ENCODE data around the gene GLS2.
A peak's percentile ranks its signal among the peaks of the same experiment; 100 is the strongest.
"Not testable (repeated sequence)": the region's sequence is repeated elsewhere in the genome, so short reads cannot be mapped to it uniquely, and the experiment has no call there.

GLS2 gene

DNA sequence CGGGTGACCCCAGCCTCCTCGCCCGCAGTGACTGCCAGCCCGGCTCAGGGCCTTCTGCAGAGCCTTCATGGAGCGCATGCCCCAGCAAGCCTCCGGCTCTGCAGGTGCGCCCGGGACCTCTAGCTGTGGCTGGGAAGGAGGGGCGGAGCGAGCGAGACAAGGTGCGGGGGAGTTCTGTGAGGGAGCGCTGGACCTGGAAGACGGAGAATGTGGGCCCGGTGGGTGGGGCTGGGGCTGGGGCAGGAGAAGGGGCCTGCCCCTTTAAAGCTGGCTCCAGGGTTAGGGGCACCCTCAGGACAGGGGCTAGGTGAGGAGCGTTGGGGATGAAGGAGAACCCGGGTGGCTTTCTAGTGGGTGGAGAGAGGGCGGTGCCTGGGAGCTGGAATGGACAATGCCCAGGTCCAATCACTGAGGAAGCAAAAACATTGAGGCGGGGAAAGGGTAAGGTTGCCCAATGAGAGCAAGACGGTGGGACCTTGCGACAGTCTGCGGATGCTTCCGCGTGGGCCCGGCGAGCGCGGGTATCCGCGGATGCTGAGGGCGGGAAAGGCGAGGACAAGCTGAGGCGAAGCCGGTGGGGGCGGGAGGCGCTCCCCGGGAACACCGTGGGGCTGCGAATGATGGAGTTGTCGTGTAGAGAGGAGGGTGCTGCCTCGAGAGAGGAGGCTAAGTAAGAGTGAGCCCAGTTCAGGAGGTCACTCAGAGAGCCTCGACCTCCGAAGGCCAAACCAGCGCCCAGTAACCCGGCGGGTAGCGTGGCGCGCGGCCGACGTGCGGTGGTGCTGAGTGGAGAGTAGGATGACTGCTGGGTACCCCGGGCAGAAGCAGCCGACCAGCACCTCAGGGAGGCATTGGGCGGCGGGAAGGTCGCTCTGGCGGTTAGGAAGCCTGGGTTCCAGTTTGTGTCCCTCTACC, at the start of gene GLS2:
GLS2 (minus strand) TSS at position 121 of the 915 bp plus-strand sequence; CDS start at position 78, 43 bp downstream.
- peak; percentile 80 to 83 for DNase-seq

DNA sequence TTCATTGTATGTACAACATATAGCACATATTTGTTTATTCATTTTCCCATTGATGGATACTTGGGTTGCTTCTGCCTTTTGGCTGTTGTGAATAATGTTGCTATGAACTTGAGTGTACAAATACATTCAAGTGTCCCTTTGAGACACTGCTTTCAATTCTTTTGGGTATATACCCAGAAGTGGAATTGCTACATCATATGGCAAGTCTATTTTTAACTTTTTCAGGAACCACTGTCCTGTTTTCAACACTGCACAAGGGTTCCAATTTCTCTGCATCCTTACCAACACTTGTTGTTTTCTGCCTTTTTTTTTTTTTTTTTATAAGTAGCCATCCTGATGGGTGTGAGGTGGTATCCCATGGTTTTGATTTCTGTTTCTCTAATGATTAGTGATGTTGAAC, 49.6 kb upstream of the GLS2 start:
- no peak for DNase-seq

DNA sequence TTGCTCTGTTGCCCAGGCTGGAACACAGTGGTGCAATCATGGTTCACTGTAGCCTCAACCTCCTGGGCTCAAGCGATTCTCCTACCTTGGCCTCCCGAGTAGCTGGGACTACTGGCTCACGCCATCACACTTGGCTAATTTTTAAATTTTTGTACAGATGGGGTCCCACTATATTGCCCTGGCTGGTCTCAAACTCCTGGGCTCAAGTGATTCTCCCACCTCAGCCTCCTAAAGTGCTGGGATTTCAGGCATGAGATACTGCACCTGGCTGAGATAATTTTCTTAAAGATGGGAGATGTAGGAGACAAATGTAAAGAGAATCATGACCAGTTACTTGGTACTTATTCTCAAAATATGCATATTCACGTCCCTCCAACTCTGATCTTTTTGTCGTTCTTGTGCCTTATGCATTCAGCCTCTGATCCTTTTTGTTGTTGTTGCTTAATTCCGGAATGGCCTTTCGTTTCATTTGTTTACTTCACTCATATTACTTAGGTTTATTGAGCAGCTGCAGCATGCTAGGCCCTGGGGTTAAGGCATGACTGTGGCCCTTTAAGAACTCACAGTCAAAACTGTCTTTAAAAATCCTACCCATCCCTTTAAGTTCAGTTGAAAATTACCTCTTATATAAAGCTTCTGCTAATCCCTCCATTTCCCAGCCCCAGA, 42.6 kb upstream of the GLS2 start:
- DNase-seq: no peak

DNA sequence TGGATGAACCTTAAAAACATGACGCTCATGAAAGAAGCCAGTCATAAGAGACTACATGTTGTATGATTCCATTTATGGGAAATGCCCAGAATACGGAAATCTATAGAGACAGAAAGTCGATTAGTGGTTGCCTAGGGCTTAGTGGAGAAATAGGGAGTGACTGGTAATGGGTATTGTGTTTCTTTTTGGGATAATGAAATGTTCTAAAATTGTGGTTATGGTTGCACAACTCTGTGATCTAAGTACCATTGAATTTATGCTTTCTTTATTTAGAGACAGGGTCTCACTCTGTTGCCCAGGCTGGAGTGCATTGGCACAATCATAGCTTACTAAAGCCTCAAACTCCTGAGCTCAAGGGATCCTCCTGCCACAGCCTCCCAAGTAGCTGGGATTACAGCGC, 41.7 kb upstream of the GLS2 start:
- no peak for DNase-seq

DNA sequence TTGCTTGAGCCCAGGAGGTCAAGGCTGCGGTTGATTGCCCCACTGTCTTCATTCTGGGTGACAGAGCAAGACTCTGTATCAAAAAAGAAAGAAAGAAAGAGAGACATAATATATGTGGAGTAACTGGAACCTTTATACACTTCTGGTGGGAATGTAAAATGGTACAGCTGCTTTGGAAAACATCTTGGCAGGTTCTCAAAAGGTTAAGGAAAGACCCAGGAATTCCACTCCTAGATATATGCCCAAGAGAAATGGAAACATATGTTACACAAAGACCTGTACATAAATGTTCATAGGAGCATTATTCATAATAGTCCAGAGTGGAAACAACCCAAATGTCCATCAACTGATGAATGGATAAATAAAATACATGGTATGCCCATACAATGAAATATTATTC, 40.9 kb upstream of the GLS2 start:
- DNase-seq: no peak

DNA sequence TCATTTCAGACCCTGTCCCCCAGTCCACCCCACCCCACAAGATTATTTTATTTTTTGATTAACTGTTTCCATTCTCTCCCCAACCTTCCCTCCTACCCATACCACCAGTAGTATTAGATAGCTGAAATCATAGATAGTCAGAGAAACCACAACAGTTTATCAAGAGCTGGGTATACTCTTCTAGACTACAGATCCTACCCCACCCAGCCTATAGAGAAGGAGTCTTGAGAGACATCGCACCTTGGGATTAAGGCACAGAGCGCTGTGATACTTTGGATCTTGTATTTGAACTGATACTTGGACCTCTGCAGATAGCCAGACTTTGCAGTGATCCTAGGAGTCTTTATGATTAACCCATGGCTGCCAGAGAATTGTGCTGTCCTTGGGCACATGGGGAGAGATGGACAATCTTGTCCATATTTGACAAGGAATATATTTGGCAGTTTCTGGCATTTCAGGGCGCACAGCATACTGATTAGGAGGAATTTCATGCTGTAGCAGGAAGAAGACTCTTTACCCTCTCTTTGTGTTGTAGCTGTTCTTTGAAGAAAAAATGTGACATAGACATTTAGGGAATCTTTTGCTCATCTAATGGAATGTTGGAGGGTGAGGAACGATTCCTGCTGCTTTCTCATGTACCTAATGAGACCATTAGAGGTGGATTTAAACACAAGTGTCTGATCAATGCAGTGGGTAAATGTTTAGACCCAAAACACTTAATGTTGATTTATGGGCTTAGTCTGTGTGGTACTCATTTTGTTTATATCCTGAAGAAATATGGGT, 34.6 kb upstream of the GLS2 start:
- no peak for DNase-seq

DNA sequence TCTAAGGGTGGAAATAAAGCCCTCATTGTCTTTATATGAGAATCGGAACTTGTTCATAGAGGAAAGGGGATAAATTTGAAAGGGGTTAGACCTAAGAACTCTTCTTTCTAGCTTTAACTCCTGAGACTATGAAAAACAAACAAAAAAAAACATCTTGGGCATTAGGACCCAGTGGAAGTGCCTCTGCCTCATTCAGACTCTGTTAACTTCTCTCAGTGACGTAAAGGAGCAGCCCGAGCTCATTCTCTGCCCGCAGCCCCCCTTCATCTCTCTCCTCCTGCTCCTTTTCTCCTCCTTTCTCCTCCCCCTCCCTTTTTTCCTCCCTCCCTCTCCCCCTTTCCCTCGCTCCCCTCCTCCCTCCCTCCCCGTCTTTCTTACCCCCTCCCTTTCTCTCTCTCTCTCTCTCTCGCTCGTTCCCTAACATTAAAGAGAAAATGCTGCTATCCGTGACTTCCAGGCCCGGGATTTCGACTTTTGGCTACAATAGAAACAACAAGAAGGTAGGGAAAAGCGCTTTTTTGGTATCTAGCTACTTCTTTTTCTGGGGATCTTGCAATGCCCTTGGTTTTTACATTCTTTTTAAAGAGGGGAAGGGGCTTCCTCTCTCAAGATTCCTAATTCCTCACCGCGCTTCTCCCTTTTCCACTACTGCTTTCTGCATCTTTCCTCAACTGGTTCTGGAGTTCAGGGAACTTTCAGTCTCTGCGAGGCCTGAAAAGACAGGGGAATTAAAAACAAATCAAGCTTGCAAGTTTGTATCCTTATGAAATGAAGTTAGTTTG, 33.8 kb upstream of the GLS2 start, which contains the start of gene RBMS2:
RBMS2 (plus strand) TSS at position 231 of the 782 bp plus-strand sequence; CDS start at position 435, 204 bp downstream.
- peak; percentile 21 to 32 for DNase-seq

DNA sequence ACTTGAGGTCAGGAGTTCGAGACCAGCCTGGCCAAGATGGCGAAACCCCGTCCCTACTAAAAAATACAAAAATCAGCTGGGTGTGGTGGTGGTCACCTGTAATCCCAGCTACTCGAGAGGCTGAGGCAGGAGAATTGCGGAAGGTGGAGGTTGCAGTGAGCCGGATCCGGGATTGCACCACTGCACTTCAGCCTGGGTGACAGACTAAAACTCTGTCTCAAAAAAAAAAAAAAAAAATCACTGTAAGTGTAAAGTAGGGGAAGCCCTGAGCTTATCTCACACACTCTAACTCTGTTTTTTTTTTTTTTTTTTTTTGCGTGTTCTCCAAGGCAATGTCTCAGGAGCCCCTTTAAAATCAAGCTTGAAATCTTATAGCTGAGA, 33.2 kb upstream of the GLS2 start:
- no peak for DNase-seq

DNA sequence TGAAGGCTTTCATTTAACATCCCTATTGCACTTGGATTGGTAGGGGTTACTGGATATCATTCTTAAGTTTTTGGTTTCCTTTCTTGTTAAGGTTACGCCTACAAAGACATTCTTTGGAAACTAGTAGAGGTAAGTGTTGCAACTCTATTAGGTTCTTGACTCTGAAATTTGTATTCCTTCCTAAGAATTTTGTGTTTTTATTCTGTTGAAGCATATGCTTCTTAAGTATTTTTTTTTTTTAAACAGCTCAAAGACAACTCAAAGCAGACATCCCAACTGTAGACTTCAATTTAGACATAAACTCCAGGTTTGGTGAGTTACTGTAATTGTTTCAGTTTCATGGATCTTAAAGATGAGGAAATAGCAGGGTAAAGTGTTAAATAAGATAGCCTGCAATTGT, 32.5 kb upstream of the GLS2 start:
- DNase-seq: no peak

DNA sequence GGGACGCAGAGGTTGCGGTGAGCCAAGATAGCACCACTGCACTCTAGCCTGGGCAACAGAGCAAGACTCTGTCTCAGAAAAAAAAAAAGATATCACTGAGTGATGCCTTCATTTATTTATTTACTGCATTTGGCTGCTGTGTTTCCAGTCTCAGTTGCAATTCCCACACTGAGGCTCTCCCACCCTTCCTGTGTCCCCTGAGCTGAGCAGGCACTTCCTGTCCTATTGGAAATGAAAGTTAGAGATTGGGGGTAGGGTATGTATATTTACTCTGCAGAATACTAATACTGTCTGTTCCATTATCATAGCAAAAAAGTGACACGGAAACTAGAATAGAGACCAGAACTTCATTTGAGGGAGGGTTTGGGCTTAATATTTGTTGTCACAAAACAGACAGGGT, 32.1 kb upstream of the GLS2 start:
- no peak for DNase-seq

DNA sequence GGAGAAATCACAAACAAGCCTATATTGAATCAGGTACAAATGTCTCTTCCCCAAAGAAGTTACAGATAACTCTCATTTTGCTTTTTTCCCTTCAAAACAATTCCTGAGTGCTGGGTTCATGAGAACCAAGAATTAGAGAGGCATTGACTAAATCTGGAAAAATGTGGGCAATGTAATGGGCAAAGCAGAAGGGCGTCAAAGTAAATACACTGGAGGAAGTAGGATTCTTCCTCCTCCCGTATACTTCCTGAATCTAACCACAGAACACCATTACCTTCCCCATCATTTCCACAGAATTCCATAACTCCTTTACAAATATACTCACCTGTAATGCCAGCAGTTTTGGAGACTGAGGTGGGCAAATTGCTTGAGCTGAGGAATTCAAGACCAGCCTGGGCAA, 30.6 kb upstream of the GLS2 start:
- no peak for DNase-seq

DNA sequence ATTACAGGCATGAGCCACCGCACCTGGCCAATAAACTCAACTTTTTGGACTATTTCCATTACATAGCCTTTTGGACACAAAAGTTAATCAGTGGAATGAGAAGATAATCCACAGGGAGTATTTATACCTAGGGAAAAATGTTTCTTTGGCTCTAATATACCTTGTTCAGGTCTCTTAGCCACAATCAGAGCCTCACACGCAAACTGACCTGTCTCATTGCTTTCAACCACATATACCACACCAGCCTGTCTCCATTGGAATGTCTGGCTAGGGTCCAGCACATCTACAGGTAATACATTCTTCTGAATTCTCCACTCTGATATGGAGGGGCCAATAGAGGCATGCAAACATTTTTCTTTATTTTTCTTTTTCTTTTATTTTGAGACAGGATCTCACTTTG, 29.9 kb upstream of the GLS2 start:
- no peak for DNase-seq

DNA sequence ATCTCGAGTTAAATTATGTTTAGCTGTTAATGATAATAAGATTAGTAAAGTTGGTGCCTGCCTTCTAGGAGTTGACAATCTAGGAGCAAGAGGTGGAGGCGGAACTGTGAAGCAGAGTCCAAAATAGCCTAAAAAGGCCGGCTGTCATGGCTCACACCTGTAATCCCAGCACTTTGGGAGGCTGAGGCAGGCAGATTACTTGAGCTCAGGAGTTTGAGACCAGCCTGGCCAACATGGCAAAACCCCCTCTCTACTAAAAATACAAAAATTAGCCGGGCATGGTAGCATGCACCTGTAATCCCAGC, 26.0 kb upstream of the GLS2 start:
- DNase-seq: not testable (repeated sequence)

DNA sequence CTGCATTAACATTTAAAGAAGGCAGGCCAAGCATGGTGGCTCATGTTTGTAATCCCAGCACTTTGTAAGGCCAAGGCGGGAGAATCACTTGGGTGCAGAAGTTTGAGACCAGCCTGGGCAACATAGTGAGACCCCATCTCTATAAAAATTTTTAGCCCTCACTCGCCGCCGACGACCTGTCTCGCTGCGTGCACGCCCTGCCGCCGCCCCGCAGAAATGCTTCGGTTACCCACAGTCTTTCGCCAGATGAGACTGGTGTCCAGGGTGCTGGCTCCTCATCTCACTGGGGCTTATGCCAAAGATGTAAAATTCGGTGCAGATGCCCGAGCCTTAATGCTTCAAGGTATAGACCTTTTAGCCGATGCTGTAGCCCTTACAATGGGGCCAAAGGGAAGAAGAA, 22.8 kb upstream of the GLS2 start:
- no peak for DNase-seq

DNA sequence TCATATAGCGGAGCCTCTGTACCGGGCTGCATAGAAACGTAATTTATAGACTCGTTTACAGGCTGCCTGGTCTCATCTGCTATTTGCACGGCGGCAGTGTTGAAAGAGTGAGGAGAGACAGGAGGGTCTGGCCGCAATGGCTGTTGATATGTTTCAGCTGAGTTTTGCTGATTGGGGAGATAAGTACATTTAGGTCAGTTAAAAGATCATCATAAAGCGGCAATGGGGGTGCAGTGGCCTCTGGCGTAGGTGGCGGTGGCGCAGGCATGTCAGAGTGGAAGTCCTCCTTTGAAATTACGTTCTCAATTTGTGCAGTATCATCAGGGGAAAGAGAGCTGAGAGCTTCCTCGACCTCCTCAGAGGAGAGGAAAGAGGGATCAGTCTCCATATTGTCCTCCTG, 11.9 kb upstream of the GLS2 start:
- not testable (repeated sequence) for DNase-seq

DNA sequence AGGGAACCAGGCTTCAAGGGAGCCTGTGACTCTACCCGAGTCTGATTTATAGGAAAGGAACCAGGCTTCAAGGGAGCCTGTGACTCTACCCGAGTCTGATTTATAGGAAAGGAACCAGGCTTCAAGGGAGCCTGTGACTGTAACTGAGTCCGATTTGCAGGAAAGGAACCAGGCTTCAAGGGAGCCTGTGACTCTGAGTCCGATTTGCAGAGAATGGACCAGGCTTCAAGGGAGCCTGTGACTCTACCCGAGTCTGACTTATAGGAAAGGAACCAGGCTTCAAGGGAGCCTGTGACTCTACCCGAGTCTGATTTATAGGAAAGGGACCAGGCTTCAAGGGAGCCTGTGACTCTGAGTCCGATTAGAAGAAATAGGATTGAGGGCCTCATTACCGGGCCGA, 11.5 kb upstream of the GLS2 start:
- not testable (repeated sequence) for DNase-seq

DNA sequence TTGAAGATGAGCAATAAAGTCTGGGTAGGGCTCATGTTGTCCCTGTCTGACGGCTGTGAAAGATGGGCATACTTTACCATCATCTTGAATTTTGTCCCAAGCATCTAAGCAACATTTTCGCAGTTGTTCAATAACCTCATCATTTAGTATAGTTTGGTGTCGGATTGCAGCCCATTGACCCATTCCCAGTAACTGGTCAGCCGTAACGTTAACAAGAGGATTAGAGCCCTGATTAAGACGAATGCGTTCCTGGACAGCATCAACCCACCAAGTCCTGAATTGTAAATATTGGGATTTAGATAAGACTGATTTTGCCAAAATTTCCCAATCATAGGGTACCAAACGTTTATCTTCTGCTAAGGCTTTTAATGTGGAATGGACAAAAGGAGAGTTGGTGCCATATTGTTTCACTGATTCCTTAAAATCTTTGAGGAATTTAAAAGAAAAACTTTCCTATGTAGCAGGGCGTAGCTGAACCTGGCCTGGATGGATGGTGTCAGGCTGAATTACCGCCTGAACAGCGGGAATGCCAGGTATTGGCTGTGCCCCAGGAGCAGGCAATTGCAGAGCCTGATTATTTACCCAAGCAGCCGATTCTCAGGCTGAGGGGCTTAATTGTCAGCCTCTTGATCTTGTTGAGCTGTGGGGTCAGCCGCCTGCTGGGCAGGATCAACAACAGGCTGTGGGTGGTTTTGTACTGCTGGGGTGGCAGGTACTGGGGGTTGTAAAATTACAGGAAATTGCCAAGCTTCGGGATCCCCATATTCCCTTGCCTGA, 10.4 kb upstream of the GLS2 start:
- DNase-seq: not testable (repeated sequence)

DNA sequence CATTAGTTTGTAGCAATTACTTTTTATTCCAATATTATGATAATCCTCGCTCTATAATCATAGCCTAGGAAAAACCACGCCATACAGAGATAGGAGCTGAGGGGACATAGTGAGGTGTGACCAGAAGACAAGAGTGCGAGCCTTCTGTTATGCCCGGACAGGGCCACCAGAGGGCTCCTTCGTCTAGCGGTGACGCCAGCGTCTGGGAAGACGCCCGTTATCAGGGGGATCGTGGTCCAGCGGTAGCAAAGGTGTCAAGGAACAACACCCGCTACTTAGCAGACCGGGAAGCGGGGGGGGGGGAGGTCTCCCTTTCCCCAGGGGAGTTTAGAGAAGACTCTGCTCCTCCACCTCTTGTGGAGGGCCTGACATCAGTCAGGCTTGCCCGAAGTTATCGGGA, 8.7 kb upstream of the GLS2 start:
- DNase-seq: not testable (repeated sequence)

DNA sequence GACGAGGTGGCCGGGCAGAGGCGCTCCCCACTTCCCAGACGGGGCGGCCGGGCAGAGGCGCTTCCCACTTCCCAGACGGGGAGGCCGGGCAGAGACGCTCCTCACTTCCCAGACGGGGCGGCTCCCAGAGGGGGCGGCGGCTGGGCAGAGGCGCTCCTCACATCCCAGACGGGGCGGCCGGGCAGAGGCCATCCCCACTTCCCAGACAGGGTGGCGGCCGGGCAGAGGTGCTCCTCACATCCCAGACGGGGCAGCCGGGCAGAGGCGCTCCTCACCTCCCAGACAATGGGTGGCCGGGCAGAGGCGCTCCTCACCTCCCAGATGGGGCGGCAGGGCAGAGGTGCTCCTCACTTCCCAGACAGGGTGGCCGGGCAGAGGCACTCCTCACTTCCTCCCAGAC, 6.5 kb upstream of the GLS2 start:
- not testable (repeated sequence) for DNase-seq

DNA sequence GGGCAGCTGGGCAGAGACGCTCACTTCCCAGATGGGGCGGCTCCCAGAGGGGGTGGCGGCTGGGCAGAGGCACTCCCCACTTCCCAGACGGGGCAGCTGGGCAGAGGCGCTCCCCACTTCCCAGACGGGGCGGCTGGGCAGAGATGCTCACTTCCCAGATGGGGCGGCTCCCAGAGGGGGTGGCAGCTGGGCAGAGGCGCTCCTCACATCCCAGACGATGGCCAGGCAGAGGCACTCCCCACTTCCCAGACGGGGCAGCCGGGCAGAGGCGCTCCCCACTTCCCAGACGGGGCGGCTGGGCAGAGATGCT, 6.1 kb upstream of the GLS2 start:
- DNase-seq: not testable (repeated sequence)

DNA sequence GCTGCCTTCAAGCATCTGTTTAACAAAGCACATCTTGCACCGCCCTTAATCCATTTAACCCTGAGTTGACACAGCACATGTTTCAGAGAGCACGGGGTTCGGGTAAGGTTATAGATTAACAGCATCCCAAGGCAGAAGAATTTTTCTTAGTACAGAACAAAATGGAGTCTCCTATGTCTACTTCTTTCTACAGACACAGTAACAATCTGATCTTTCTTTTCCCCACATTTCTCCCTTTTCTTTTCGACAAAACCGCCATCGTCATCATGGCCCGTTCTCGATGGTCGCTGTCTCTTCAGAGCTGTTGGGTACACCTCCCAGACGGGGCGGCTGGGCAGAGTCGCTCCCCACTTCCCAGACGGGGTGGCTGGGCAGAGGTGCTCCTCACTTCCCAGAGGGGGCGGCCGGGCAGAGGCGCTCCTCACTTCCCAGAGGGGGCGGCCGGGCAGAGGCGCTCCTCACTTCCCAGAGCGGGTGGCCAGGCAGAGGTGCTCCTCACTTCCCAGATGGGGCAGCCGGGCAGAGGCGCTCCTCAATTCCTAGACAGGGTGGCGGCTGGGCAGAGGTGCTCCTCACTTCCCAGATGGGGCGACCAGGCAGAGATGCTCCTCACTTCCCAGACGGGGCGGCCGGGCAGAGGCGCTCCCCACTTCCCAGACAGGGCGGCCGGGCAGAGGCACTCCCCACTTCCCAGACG, 5.6 kb upstream of the GLS2 start:
- DNase-seq: not testable (repeated sequence)
